ENCODE data around the gene FEM1A. TPM values are rescaled to one million over a fixed set of nuclear protein-coding genes. Genes with fewer than 3 reads are reported as not detected.

The FEM1A gene
- total RNA-seq, 4 donors from 2014 or later = 16.8 to 22.7 (median 18.4) TPM

- intact Hi-C loops (cut with DNase I) = no loop called here
- Histone ChIP-seq H3K4me1 (peaks cover 11 to 13% (median 11%) of the 10 kb centered on the region in 3 donors), H3K27me3 (peaks cover 0 to 72% (median 2%) of the 10 kb centered on the region in 4 donors), H3K27ac (no peak overlapping the region), H3K9me3 (no peaks in the 10 kb centered on the region), H3K4me3 (no peak overlapping the region), H3K36me3 (no peaks in the 10 kb centered on the region)
- WGBS, 2 donors = 71 to 73% methylated on average over 6 of the region's 6 CpGs
- TF ChIP-seq POLR2A (IDR thresholded peaks at IDR 0.05) = no peak
- TF ChIP-seq, protein P1, sequence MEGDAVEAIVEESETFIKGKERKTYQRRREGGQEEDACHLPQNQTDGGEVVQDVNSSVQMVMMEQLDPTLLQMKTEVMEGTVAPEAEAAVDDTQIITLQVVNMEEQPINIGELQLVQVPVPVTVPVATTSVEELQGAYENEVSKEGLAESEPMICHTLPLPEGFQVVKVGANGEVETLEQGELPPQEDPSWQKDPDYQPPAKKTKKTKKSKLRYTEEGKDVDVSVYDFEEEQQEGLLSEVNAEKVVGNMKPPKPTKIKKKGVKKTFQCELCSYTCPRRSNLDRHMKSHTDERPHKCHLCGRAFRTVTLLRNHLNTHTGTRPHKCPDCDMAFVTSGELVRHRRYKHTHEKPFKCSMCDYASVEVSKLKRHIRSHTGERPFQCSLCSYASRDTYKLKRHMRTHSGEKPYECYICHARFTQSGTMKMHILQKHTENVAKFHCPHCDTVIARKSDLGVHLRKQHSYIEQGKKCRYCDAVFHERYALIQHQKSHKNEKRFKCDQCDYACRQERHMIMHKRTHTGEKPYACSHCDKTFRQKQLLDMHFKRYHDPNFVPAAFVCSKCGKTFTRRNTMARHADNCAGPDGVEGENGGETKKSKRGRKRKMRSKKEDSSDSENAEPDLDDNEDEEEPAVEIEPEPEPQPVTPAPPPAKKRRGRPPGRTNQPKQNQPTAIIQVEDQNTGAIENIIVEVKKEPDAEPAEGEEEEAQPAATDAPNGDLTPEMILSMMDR (IDR thresholded peaks at IDR 0.05) = no peak
- no peak for DNase-seq
Observed at GRCh38 chr19:4763021-4763420, 28.5 kb upstream of the FEM1A start.

DNA sequence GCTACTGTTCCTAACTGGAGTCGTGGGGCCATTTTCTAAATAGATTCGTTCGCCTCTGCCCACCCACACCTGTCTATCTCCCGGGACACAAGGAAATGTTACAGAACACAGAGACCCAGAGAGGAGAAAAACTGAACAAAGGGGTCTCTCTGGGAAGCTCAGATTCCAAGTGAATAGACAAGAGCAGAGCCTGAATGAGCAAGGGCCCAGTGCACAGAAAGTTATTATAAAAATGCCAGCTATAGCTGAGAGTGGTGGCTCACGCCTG lies 27.2 kb upstream of the FEM1A start:
- no peak for DNase-seq
- TF ChIP-seq, protein P1 (IDR thresholded peaks at IDR 0.05) = no peak
- TF ChIP-seq POLR2A (IDR thresholded peaks at IDR 0.05) = no peak
- peaks cover 10 to 11% (median 11%) of the 10 kb centered on the region in 3 donors for H3K4me1 ChIP-seq
- no peak overlapping the region for H3K27ac ChIP-seq
- H3K27me3 ChIP-seq = peaks cover 0 to 58% (median 2%) of the 10 kb centered on the region in 4 donors
- 54 to 58% methylated on average over 2 to 5 of the region's 5 CpGs for WGBS, 2 donors
- no peaks in the 10 kb centered on the region for H3K36me3 ChIP-seq
- H3K9me3 ChIP-seq = no peaks in the 10 kb centered on the region
- no peak overlapping the region for H3K4me3 ChIP-seq
- intact Hi-C loops (cut with DNase I) = no loop called here

DNA sequence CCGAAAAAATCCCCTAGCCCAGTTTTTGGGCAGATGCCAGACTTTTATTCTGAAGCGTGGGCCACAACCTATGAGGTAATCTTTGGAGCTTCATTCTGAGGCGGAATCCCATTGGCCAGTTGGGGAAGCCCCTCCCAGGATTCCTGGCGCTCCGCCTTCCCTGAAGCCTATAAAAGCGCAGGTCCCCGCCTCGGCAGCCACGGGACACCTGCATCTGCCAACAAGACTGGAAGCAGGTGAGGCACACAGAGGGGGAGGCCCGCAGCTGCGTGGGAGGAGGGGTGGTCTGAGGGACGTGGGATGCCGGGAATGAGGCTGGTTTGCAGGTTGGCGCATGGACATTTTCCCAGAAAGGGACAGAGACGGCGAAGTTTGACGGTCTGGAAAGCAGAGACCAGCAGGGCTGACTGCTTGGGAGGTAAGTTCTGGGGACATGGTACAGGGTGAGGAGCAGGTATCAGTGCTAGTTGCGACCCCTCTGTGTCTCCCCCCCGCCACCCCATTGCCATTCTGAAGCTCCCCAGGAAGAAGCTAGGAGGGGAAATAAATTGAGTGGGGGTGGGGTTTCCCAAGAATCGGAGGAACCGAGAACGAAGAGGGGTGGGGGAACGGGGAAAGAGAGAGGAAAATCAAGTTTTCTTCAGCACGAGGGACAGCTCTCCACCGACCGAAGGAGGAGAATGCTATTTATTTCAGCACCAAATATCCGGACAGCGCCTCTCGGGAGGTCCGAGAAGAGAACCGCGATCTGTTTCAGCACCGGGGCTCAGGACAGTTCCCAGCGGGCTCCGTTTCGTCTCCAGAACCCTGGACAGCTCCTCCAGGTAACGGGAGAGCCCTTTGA lies 22.4 kb upstream of the FEM1A start:
- Histone ChIP-seq H3K4me3 (no peak overlapping the region), H3K27me3 (peaks cover 0 to 35% (median 0%) of the 10 kb centered on the region in 4 donors), H3K4me1 (peaks cover 0 to 7% (median 0%) of the 10 kb centered on the region in 3 donors), H3K9me3 (no peaks in the 10 kb centered on the region), H3K36me3 (no peaks in the 10 kb centered on the region), H3K27ac (no peak overlapping the region)
- intact Hi-C loops (cut with DNase I) = no loop called here
- WGBS, 2 donors = 10 to 11% methylated on average over 25 to 30 of the region's 37 CpGs
- TF ChIP-seq, protein P1 (IDR thresholded peaks at IDR 0.05) = no peak
- DNase-seq = no peak

DNA sequence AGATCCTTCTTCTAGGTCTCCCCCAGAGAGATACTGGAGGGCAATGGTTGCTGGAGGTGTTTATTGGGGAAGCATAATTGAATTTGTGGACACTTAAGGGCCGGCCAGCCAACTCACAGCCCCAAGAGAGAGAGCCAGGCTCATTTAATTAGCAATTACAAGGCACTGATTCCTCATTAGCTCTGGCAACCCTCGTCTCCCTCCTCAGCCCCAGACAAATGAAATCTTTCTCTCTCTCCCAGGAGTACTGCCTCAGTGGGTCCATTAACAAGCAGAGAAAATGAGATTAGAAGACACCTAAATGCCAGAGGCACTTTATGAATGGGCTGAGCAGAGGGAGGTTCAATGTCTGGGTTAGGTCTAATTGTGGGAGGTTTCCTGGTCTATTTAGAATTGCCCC lies 19.0 kb upstream of the FEM1A start:
- no peaks in the 10 kb centered on the region for H3K36me3 ChIP-seq
- WGBS, 2 donors = 31 to 37% methylated on average over 1 to 2 of the region's 2 CpGs

GRCh38 chr19:4773047-4773640 lies 18.4 kb upstream of the FEM1A start:
- no peak overlapping the region for H3K4me3 ChIP-seq
- H3K9me3 ChIP-seq = no peaks in the 10 kb centered on the region
- H3K36me3 ChIP-seq = no peaks in the 10 kb centered on the region
- TF ChIP-seq POLR2A (IDR thresholded peaks at IDR 0.05) = no peak
- TF ChIP-seq, protein P1 (IDR thresholded peaks at IDR 0.05) = no peak
- H3K27ac ChIP-seq = no peak overlapping the region
- DNase-seq = no peak
- H3K4me1 ChIP-seq = peaks cover 0 to 7% (median 0%) of the 10 kb centered on the region in 3 donors
- 46 to 56% methylated on average over 8 to 9 of the region's 9 CpGs for WGBS, 2 donors
- intact Hi-C loops (cut with DNase I) = no loop called here
- peaks cover 0 to 54% (median 0%) of the 10 kb centered on the region in 4 donors for H3K27me3 ChIP-seq

More for the DNA sequence above, 19.0 kb upstream of the FEM1A start:
- H3K9me3 ChIP-seq = no peaks in the 10 kb centered on the region
- peaks cover 0 to 7% (median 0%) of the 10 kb centered on the region in 3 donors for H3K4me1 ChIP-seq
- no peak for DNase-seq
- intact Hi-C loops (cut with DNase I) = no loop called here
- H3K27ac ChIP-seq = no peak overlapping the region
- H3K27me3 ChIP-seq = peaks cover 0 to 51% (median 0%) of the 10 kb centered on the region in 4 donors
- TF ChIP-seq, protein P1 (IDR thresholded peaks at IDR 0.05) = no peak
- H3K4me3 ChIP-seq = no peak overlapping the region
